Measurements from ENCODE around the gene ACTN3. TPM values are rescaled to one million over a fixed set of nuclear protein-coding genes. Genes with fewer than 3 reads are reported as not detected.
"Not testable (repeated sequence)": the region's sequence is repeated elsewhere in the genome, so short reads cannot be mapped to it uniquely, and the experiment has no call there.

ACTN3 gene
- total and polyA plus RNA-seq, 9 donors, result 0.11 to 0.28 (median 0.23) TPM; not detected in 3

DNA sequence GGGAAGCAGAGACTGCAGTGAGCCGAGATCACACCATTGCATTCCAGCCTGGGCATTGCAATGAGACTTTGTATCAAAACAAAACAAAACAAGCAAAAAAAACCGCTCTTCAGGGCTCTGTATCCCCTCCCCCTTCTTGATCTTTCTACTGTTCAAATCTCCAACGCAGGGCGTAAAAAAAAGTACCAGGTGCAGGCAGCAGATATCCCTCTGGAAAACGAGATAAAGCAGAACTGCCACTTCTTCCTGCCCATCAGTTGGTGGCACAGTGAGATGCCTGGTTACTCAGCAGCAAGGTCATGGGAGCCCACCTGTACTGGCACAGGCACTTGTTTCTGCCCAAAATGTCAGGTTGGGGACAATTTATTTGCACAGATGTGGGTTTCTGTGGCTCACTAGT lies 57.5 kb downstream of the ACTN3 start:
- Histone ChIP-seq H3K27me3 (no peaks in the 10 kb centered on the region), H3K4me1 (ENCODE audit: insufficient read depth) (peaks cover 3% of the 10 kb centered on the region), H3K4me3 (no peak overlapping the region), H3K9me3 (no peaks in the 10 kb centered on the region), H3K36me3 (no peaks in the 10 kb centered on the region), H3K27ac (no peak overlapping the region)
- no peak for DNase-seq
- TF ChIP-seq, protein P1, sequence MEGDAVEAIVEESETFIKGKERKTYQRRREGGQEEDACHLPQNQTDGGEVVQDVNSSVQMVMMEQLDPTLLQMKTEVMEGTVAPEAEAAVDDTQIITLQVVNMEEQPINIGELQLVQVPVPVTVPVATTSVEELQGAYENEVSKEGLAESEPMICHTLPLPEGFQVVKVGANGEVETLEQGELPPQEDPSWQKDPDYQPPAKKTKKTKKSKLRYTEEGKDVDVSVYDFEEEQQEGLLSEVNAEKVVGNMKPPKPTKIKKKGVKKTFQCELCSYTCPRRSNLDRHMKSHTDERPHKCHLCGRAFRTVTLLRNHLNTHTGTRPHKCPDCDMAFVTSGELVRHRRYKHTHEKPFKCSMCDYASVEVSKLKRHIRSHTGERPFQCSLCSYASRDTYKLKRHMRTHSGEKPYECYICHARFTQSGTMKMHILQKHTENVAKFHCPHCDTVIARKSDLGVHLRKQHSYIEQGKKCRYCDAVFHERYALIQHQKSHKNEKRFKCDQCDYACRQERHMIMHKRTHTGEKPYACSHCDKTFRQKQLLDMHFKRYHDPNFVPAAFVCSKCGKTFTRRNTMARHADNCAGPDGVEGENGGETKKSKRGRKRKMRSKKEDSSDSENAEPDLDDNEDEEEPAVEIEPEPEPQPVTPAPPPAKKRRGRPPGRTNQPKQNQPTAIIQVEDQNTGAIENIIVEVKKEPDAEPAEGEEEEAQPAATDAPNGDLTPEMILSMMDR (IDR thresholded peaks at IDR 0.05), result no peak
- TF ChIP-seq EP300 (IDR thresholded peaks at IDR 0.05) (no peak), POLR2A (IDR thresholded peaks at IDR 0.05) (no peak)
- intact Hi-C loops (cut with DNase I), result no loop called here
- 81 to 86% (median 84%) methylated on average over 5 of the region's 5 CpGs for WGBS, 3 donors

DNA sequence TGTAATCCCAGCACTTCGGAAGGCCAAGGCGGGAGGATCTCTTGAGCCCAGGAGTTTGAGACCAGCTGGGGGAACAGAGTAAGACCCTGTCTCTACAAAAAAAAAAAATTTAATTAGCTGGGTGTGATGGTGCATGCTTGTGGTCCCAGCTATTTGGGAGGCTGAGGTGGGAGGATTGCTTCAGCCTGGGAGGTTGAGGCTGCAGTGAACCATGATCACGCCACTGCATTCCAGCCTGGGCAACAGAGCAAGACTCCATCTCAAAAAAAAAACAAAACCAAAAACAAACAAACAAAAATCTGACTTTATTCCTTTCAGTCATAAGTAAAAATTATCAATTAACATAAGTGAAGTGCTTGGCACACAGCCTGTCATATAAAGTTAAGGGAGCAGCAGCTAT lies 59.9 kb downstream of the ACTN3 start:
- H3K27me3 ChIP-seq; H3K4me1 ChIP-seq (ENCODE audit: insufficient read depth); DNase-seq; H3K36me3 ChIP-seq; H3K4me3 ChIP-seq; intact Hi-C loops (cut with DNase I); H3K9me3 ChIP-seq: not testable (repeated sequence)
- WGBS, 3 donors, result 81 to 86% (median 83%) methylated on average over 3 of the region's 3 CpGs
- peak overlapping the region in 1 of 2 donors; percentile 61 for H3K27ac ChIP-seq

DNA sequence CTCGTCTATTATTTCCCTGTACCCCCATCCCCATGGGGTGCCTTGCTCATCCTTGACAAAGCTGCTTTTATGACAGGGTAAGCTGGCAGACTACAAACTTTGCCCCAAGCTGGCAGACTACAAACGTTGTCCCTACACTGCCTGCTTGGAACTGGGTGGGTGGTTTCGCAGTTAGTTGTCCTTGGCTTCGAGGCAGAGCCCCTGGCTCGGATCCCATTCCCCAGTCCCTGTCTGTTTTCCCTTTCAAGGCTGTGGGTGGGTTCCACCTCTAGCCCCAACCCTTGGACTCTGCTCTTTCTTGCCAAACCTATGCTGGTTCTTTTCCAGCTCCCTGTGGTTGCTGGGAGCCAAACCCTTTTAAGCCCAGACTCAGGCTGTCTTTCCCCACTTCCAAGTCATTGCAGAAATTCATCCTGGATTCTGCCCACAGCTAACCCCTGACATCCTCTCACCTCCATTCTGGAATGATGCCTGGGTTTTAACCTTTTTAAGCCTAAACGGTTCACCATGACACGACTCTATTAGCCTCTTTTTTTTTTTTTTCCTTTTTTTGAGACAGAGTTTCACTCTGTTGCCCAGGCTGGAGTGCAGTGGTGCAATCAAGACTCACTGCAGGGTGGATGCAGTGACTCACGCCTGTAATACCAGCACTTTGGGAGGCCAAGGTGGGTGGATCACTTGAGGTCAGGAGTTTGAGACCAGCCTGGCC lies 60.6 kb downstream of the ACTN3 start:
- H3K4me3 ChIP-seq, result no peak overlapping the region
- H3K27me3 ChIP-seq, result no peaks in the 10 kb centered on the region
- peak overlapping the region; percentile 13 to 61 for H3K27ac ChIP-seq
- H3K36me3 ChIP-seq, result no peaks in the 10 kb centered on the region
- WGBS, 3 donors, result 6 to 12% (median 8%) methylated on average over 8 of the region's 8 CpGs
- intact Hi-C loops (cut with DNase I), result no loop called here
- H3K9me3 ChIP-seq, result no peaks in the 10 kb centered on the region
- TF ChIP-seq, protein P1 (IDR thresholded peaks at IDR 0.05), result no peak
- TF ChIP-seq EP300 (IDR thresholded peaks at IDR 0.05) (no peak), POLR2A (IDR thresholded peaks at IDR 0.05) (no peak)
- H3K4me1 ChIP-seq (ENCODE audit: insufficient read depth), result peaks cover 3% of the 10 kb centered on the region
- DNase-seq, result peak; percentile 85 to 91 (median 86)

DNA sequence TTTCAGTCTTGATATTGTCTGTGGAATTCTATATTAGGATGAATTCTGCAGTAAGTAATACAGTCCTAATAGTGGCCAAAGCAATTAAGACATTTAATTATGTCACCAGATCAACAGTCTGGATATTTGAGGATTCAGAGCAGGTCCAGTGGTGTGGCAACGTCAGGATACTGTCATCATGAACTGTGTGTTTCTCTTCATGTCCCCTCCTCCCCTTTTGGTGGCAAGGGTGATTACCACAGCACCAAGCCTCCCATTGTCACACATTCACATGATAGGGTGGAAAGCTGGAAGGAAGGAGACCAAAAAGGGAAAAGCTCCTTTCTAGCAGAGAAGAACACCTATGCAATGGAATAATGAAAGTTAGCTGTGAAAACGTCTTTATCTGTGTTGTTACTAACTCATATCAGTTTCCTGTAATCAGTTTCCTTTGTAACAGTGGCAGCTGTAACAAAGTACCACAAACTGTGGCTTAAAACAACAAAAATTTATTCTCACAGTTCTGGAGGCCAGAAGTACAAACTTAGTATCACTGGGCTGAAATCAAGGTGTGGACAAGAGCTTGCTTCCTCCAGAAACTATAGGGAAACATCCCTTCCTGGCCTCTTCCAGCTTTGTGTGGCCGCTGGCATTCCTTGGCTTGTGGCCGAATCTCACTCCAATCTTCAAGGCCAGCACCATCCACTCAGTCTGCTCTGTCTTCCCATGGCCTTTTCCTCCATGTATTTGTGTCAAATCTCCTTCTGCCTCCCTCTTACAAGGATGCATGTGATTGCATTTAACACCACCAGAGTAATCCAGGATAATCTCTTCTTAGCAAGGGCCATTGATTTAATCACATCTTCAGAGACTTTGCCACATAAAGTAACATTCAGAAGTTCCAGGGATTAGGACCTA lies 63.3 kb downstream of the ACTN3 start:
- intact Hi-C loops (cut with DNase I), result no loop called here
- H3K27ac ChIP-seq, result no peak overlapping the region

More for the DNA sequence above, 63.3 kb downstream of the ACTN3 start:
- no peaks in the 10 kb centered on the region for H3K27me3 ChIP-seq
- peaks cover 3% of the 10 kb centered on the region for H3K4me1 ChIP-seq (ENCODE audit: insufficient read depth)
- no peaks in the 10 kb centered on the region for H3K9me3 ChIP-seq
- WGBS, 3 donors, result 54 to 72% (median 54%) methylated on average over 4 of the region's 4 CpGs
- TF ChIP-seq, protein P1 (IDR thresholded peaks at IDR 0.05), result no peak
- TF ChIP-seq EP300 (IDR thresholded peaks at IDR 0.05), result no peak
- no peak for TF ChIP-seq POLR2A (IDR thresholded peaks at IDR 0.05)
- no peak overlapping the region for H3K4me3 ChIP-seq
- no peak for DNase-seq
- no peaks in the 10 kb centered on the region for H3K36me3 ChIP-seq
